OCI-LY7 (cell line): ENCODE data around the gene NACAD. TPM values are rescaled to one million over a fixed set of nuclear protein-coding genes. Genes with fewer than 3 reads are reported as not detected.

Experiments used
- BruUV-seq: library from RNA; stranded (reverse); fragments of 400-500 nt; replicated peaks from 2 replicates; lab custom pipeline; 2021; lab: Mats Ljungman, UMichigan
- CTCF ChIA-PET: fragments of 300-600 bp; sonication (Branson Sonifier 250); formaldehyde crosslinking; loops from one replicate; lab custom pipeline; 2022; ENCODE audit warnings: antibody characterized with exemption; ENCODE audit not compliant: unreplicated experiment; lab: Charles Lee
- POLR2A ChIA-PET: fragments of 300-600 bp; sonication (Branson Sonifier 250); formaldehyde crosslinking; loops from one replicate; lab custom pipeline; 2022; ENCODE audit warnings: antibody characterized with exemption; lab: Charles Lee
- DNase-seq: peaks from one replicate; pipeline ENCODE4 v3.0.0-alpha.2; 2015; ENCODE audit warnings: low spot score
- H2AFZ ChIP-seq: fragments of 200-600 bp; sonication (generic), shearing (Covaris generic); 2 replicates; pipeline ENCODE4 v1.6.1; 2014; ENCODE audit warnings: mild to moderate bottlenecking, antibody characterized with exemption, low read length, moderate library complexity
- H3K27ac ChIP-seq: fragments of 200-600 bp; sonication (generic); 2 replicates; pipeline ENCODE4 v1.5.1; 2014; ENCODE audit warnings: mixed run types, low read depth, mild to moderate bottlenecking, moderate library complexity, low read length, inconsistent platforms; ENCODE audit not compliant: poor library complexity, severe bottlenecking
- H3K36me3 ChIP-seq: fragments of 200-600 bp; sonication (generic); 2 replicates; pipeline ENCODE4 v1.6.1; 2014; ENCODE audit warnings: mild to moderate bottlenecking, antibody characterized with exemption, low read length, moderate library complexity, mixed read lengths; ENCODE audit not compliant: insufficient read depth
- H3K4me1 ChIP-seq: fragments of 200-600 bp; sonication (generic); 2 replicates; pipeline ENCODE4 v1.5.1; 2014; ENCODE audit warnings: mild to moderate bottlenecking, low read length; ENCODE audit not compliant: insufficient read depth, poor library complexity, severe bottlenecking
- H3K4me2 ChIP-seq: fragments of 200-600 bp; sonication (generic); 2 replicates; pipeline ENCODE4 v1.6.1; 2014; ENCODE audit warnings: mild to moderate bottlenecking, low read length
- H3K4me3 ChIP-seq: fragments of 200-600 bp; sonication (generic); 2 replicates; pipeline ENCODE4 v1.5.1; 2014; ENCODE audit warnings: mild to moderate bottlenecking, low read depth, low read length; ENCODE audit not compliant: poor library complexity, severe bottlenecking
- H3K79me2 ChIP-seq: fragments of 200-600 bp; sonication (generic); 2 replicates; pipeline ENCODE4 v1.6.1; 2016; ENCODE audit warnings: low read depth, mild to moderate bottlenecking, low read length, moderate library complexity, mixed read lengths; ENCODE audit not compliant: insufficient read depth
- H3K9me2 ChIP-seq: fragments of 200-600 bp; sonication (generic); 2 replicates; pipeline ENCODE4 v1.6.1; 2016; ENCODE audit warnings: mild to moderate bottlenecking, low read length, mixed read lengths; ENCODE audit not compliant: insufficient read depth
- H3K9me3 ChIP-seq: fragments of 200-600 bp; sonication (generic); 2 replicates; pipeline ENCODE4 v1.6.1; 2014; ENCODE audit warnings: mild to moderate bottlenecking, mixed run types, low read length, mixed read lengths
- H4K20me1 ChIP-seq: fragments of 200-600 bp; sonication (generic); 2 replicates; pipeline ENCODE4 v1.6.1; 2014; ENCODE audit warnings: mild to moderate bottlenecking, antibody characterized with exemption, low read length, moderate library complexity, mixed read lengths; ENCODE audit not compliant: insufficient read depth
- EZH2phosphoT487 ChIP-seq: fragments of 200-600 bp; sonication (generic); IDR thresholded peaks from 2 replicates; pipeline ENCODE4 v1.6.1; 2018; ENCODE audit warnings: low read depth, borderline replicate concordance, mild to moderate bottlenecking, mixed run types, antibody characterized with exemption, low read length, moderate library complexity, mixed read lengths
- intact Hi-C: fragments of 100-400 bp; cut with micrococcal nuclease; formaldehyde crosslinking; loops from one replicate; pipeline ENCODE4 v1.10.0; 2022; ENCODE audit not compliant: unreplicated experiment
- total RNA-seq, 2 experiments: library from RNA; depleted of rRNA in 1 of 2; stranded (reverse); fragments of >200 nt in 1 of 2; shearing (Covaris generic) in 1 of 2; gene quantifications; 2 replicates each; pipeline ENCODE4 v1.2.3, GENCODE V29; 2014 to 2022
- TF ChIP-seq, protein P1 (sequence below): fragments of 200-600 bp; sonication (generic); conservative IDR thresholded peaks from 2 replicates; pipeline ENCODE4 v1.5.1; 2014; ENCODE audit warnings: mild to moderate bottlenecking, antibody characterized with exemption, low read length, moderate library complexity, mixed read lengths

The NACAD gene
- total RNA-seq, 2 experiments from 2014 or later = not detected

DNA sequence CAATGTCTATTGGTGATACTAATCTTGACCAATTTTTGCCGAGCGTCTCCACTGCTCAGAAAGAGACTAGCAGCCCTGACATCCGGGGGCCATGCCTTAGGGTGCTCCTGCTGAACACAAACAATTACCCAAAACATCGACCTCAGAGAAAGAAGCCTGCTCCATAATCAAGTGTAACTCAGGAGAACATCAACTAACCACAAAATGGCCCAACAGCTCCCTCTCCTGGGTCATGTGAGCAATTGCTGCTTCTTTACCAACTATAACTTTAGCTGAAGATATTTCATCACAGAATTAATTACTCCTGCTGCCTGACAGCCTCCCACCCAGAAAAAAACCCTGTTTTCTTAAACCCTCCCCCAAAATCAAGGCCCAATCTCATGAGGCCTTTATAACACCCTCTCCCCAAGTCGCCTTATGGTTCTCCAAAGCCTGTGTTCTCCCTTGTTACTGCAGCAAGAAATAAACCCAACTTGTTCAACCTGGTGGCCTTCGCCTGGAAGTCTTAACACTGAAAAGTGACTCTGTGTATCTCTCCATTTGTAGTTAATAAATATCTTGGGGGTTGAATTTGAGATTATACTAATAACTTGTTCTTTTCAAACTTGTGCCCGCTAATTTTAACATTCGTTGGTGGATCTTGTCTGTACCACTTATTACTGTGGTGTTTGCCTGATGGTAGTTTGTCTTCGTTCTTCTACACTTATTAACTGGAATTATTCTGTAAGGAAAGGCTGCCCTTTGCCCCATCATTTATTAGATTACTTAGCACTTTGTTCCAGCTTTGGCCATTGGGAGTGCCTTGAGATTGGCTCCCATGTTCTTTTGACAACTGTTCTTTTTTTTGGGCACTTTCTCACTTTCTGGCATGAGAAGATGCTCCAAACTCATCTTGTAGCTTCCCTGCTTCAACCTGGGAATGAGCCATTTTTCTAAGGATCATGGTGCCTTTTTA, 47.6 kb upstream of the NACAD start:
- Histone ChIP-seq H3K9me3 (no peaks in the 10 kb centered on the region), H3K4me3 (no peak overlapping the region), H3K9me2 (no peaks in the 10 kb centered on the region), H3K4me1 (peaks cover 18% of the 10 kb centered on the region), H2AFZ (peak overlapping the region; percentile 43; the same call in 1 of the 2 replicates), H3K27ac (no peak overlapping the region), H3K4me2 (peak overlapping the region; percentile 17; the same call in 1 of the 2 replicates), H3K36me3 (no peaks in the 10 kb centered on the region), H4K20me1 (no peaks in the 10 kb centered on the region), H3K79me2 (no peaks in the 10 kb centered on the region)
- ChIA-PET CTCF (interaction anchor here (0.6 to 1.9 kb wide), 6 partner anchors 163 to 572 kb away, joined by 3 to 9 read pairs (median 4); no protein-coding TSS in a partner anchor), POLR2A (interaction anchor here (0.6 to 3.7 kb wide), 7 partner anchors 91 to 451 kb away, joined by 3 to 16 read pairs (median 4); no protein-coding TSS in a partner anchor)
- intact Hi-C loops = loop anchor here (1.0 to 10.0 kb wide), 7 partner anchors 39 to 548 kb away; partner anchors contain the start of gene MYO1G
- TF ChIP-seq, protein P1, sequence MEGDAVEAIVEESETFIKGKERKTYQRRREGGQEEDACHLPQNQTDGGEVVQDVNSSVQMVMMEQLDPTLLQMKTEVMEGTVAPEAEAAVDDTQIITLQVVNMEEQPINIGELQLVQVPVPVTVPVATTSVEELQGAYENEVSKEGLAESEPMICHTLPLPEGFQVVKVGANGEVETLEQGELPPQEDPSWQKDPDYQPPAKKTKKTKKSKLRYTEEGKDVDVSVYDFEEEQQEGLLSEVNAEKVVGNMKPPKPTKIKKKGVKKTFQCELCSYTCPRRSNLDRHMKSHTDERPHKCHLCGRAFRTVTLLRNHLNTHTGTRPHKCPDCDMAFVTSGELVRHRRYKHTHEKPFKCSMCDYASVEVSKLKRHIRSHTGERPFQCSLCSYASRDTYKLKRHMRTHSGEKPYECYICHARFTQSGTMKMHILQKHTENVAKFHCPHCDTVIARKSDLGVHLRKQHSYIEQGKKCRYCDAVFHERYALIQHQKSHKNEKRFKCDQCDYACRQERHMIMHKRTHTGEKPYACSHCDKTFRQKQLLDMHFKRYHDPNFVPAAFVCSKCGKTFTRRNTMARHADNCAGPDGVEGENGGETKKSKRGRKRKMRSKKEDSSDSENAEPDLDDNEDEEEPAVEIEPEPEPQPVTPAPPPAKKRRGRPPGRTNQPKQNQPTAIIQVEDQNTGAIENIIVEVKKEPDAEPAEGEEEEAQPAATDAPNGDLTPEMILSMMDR = peak; percentile 98
- TF ChIP-seq EZH2phosphoT487 = no peak
- no TSS peak for BruUV-seq
- DNase-seq = peak; percentile 84

DNA sequence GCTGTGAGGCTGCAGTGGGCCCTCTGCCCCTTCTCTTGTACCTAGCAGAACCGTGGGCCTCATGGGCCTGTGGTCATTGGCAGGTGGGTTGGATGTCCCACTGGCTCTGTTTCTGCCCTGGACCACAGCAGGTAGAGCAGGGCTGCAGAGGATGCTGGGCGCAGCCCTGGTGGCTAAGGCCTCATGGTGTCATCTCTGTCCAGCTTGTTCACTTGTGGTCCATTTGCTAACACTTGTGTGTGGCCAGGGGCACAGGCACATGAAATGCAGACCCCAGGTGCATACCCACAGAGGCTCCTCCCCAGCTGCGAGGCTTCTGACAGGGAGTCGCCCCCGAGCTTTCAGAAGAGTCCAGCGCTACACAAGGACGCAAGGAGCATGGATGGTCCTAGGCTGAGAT, 45.1 kb upstream of the NACAD start:
- no peak for DNase-seq
- no peak overlapping the region for H2AFZ ChIP-seq
- peaks cover 4% of the 10 kb centered on the region for H3K4me1 ChIP-seq
- H3K9me3 ChIP-seq = no peaks in the 10 kb centered on the region
- no peaks in the 10 kb centered on the region for H4K20me1 ChIP-seq
- intact Hi-C loops = loop anchor here (10.0 kb wide), 1 partner anchor 279 kb away; no protein-coding TSS in a partner anchor
- POLR2A ChIA-PET = no interaction called here
- H3K4me3 ChIP-seq = no peak overlapping the region
- no peak overlapping the region for H3K27ac ChIP-seq
- no peaks in the 10 kb centered on the region for H3K36me3 ChIP-seq
- BruUV-seq = no TSS peak
- no peaks in the 10 kb centered on the region for H3K9me2 ChIP-seq
- CTCF ChIA-PET = no interaction called here
- H3K4me2 ChIP-seq = no peak overlapping the region
- TF ChIP-seq EZH2phosphoT487 = no peak
- TF ChIP-seq, protein P1 = no peak
- no peaks in the 10 kb centered on the region for H3K79me2 ChIP-seq
